Activated CD8-positive, alpha-beta memory T cell treated with anti-CD3 and anti-CD28 coated beads for 36 hours (primary cell): ENCODE measurements around the gene USP6. TPM values are rescaled to one million over a fixed set of nuclear protein-coding genes. Genes with fewer than 3 reads are reported as not detected.
"Not testable (repeated sequence)": the region's sequence is repeated elsewhere in the genome, so short reads cannot be mapped to it uniquely, and the experiment has no call there.

Experiments used
- CTCF ChIA-PET: fragments of 350-600 bp; sonication (Branson Sonifier 250); formaldehyde crosslinking; loops from one replicate; lab custom pipeline; 2021; ENCODE audit warnings: antibody characterized with exemption; lab: Charles Lee
- POLR2A ChIA-PET: fragments of 350-600 bp; sonication (Branson Sonifier 250); formaldehyde crosslinking; loops from one replicate; lab custom pipeline; 2021; ENCODE audit warnings: antibody characterized with exemption; lab: Charles Lee
- total RNA-seq, 2 experiments: library from RNA; stranded (reverse); gene quantifications; one replicate each; pipeline ENCODE4 v1.2.3, GENCODE V29; 2021

USP6 gene
- total RNA-seq, 2 experiments from 2014 or later, result 0.04 TPM

- POLR2A ChIA-PET, result not testable (repeated sequence)
- CTCF ChIA-PET, result interaction anchor here (0.6 kb wide), 1 partner anchor 104 kb away, joined by 3 read pairs; no protein-coding TSS in a partner anchor
These were observed 16.8 kb downstream of the USP6 start for GRCh38 chr17:5132503-5133225.

- ChIA-PET POLR2A (no interaction called here), CTCF (interaction anchor here (0.6 kb wide), 1 partner anchor 103 kb away, joined by 3 read pairs; no protein-coding TSS in a partner anchor)
These were observed 17.5 kb downstream of the USP6 start for GRCh38 chr17:5133311-5133710.

- POLR2A ChIA-PET, CTCF ChIA-PET: not testable (repeated sequence)
These were observed 18.1 kb downstream of the USP6 start for GRCh38 chr17:5133961-5134360.

GRCh38 chr17:5134571-5134970 is 18.7 kb downstream of the USP6 start:
- POLR2A ChIA-PET, CTCF ChIA-PET: not testable (repeated sequence)

GRCh38 chr17:5135131-5135712 is 19.4 kb downstream of the USP6 start:
- POLR2A ChIA-PET, CTCF ChIA-PET: not testable (repeated sequence)

GRCh38 chr17:5135726-5136579 is 20.1 kb downstream of the USP6 start:
- ChIA-PET CTCF (no interaction called here), POLR2A (no interaction called here)

- CTCF ChIA-PET, POLR2A ChIA-PET: not testable (repeated sequence)
These were observed 21.0 kb downstream of the USP6 start for GRCh38 chr17:5136580-5137412.

- CTCF ChIA-PET, POLR2A ChIA-PET: not testable (repeated sequence)
These were observed 21.8 kb downstream of the USP6 start for GRCh38 chr17:5137511-5138197.

- POLR2A ChIA-PET, CTCF ChIA-PET: not testable (repeated sequence)
These were observed 22.3 kb downstream of the USP6 start for GRCh38 chr17:5138198-5138544.

- CTCF ChIA-PET, result no interaction called here
- POLR2A ChIA-PET, result no interaction called here
These were observed 23.0 kb downstream of the USP6 start for GRCh38 chr17:5138616-5139457.

GRCh38 chr17:5139458-5139732 is 23.6 kb downstream of the USP6 start:
- POLR2A ChIA-PET, result no interaction called here
- CTCF ChIA-PET, result no interaction called here

GRCh38 chr17:5142877-5143276 is 27.0 kb downstream of the USP6 start:
- POLR2A ChIA-PET, CTCF ChIA-PET: not testable (repeated sequence)

- POLR2A ChIA-PET, CTCF ChIA-PET: not testable (repeated sequence)
These were observed 30.3 kb downstream of the USP6 start for GRCh38 chr17:5146122-5146521.

GRCh38 chr17:5160702-5161101 is 44.9 kb downstream of the USP6 start:
- CTCF ChIA-PET, result not testable (repeated sequence)
- POLR2A ChIA-PET, result interaction anchor here (0.6 kb wide), 1 partner anchor 52 kb away, joined by 3 read pairs; no protein-coding TSS in a partner anchor

- POLR2A ChIA-PET, CTCF ChIA-PET: not testable (repeated sequence)
These were observed 46.0 kb downstream of the USP6 start for GRCh38 chr17:5161793-5162192.

GRCh38 chr17:5164436-5164835 is 48.6 kb downstream of the USP6 start:
- CTCF ChIA-PET, result no interaction called here
- POLR2A ChIA-PET, result no interaction called here

GRCh38 chr17:5165791-5166564 is 50.1 kb downstream of the USP6 start:
- CTCF ChIA-PET, POLR2A ChIA-PET: not testable (repeated sequence)

GRCh38 chr17:5175027-5175426 is 59.2 kb downstream of the USP6 start:
- CTCF ChIA-PET, POLR2A ChIA-PET: not testable (repeated sequence)
